HG03108 (cell line): ENCODE data around the gene OR51G2.

Experiments
- ATAC-seq: cut with Tn5 transposase; IDR thresholded peaks from one replicate; pipeline ENCODE4 v1.9.1; 2021; ENCODE audit warnings: moderate library complexity; ENCODE audit not compliant: unreplicated experiment

OR51G2 gene

GRCh38 chr11:4865855-4866254 lies 53.3 kb downstream of the OR51G2 start:
- ATAC-seq, result no peak

GRCh38 chr11:4863876-4864275 lies 55.3 kb downstream of the OR51G2 start:
- no peak for ATAC-seq
